Activated CD4-positive, alpha-beta T cell treated with anti-CD3 and anti-CD28 coated beads, Interleukin-2, amount 50 U/mL, for 48 hours (primary cell): ENCODE measurements around the gene ABCB10.

Source experiments
- DNase-seq, 2 experiments: peaks; one replicate each; pipeline ENCODE4 v3.0.0-alpha.2; 2020

Gene ABCB10

GRCh38 chr1:229470406-229471043 lies 88.0 kb downstream of the ABCB10 start:
- no peak for DNase-seq

GRCh38 chr1:229466887-229467286 lies 91.6 kb downstream of the ABCB10 start:
- DNase-seq, result no peak
